Bronchial epithelial cell (primary cell): ENCODE data around the gene TNS3. TPM values are rescaled to one million over a fixed set of nuclear protein-coding genes. Genes with fewer than 3 reads are reported as not detected.

Experiments
- DNase-seq: peaks from one replicate; pipeline ENCODE4 v3.0.0-alpha.2; 2010; ENCODE audit warnings: low read depth
- FAIRE-seq: peaks from 2 replicates; lab custom pipeline; 2011; peaks lifted over from hg19 to GRCh38; lab: Jason Lieb, UNC
- H3K27me3 ChIP-seq: 2 replicates; pipeline ENCODE4 v1.5.1; 2011; ENCODE audit warnings: low read length; ENCODE audit not compliant: control insufficient read depth, insufficient read depth
- H3K36me3 ChIP-seq: 2 replicates; pipeline ENCODE4 v1.5.1; 2011; ENCODE audit warnings: low read length; ENCODE audit not compliant: control insufficient read depth, insufficient read depth
- H3K4me3 ChIP-seq: 2 replicates; pipeline ENCODE4 v1.5.1; 2011; ENCODE audit warnings: mild to moderate bottlenecking, low read depth, low read length, control low read depth
- total RNA-seq: library from RNA; depleted of rRNA; stranded (reverse); fragments of >200 nt; gene quantifications from 2 replicates; pipeline ENCODE4 v1.2.1, GENCODE V29; 2014
- TF ChIP-seq, protein P1 (sequence below): IDR thresholded peaks from 2 replicates; pipeline ENCODE4 v1.5.1; 2011; ENCODE audit warnings: mild to moderate bottlenecking, moderate library complexity, low read length, control low read depth, inconsistent platforms; ENCODE audit not compliant: insufficient read depth, severe bottlenecking

Gene TNS3
- total RNA-seq, 1 donor from 2014 or later = 2.6 TPM

DNA sequence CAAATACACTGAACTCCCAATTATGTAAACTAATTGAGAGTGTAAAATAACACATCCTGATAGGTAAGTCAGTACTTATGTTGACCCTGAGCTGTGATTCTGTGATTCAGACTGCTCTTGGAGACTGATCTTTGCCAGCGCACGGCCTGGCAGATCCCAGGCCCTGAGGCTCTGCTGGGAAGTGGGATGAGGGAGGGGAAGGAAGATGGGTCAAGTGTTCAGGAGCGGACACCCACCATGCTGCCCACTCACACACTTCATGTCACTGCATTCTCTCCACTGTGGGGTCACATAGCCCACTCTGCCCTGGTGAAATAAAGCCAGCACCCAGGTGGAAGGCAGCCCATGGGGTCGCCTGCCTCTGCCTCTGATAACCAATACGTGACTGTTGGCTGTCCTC is 226.2 kb downstream of the TNS3 start:
- TF ChIP-seq, protein P1, sequence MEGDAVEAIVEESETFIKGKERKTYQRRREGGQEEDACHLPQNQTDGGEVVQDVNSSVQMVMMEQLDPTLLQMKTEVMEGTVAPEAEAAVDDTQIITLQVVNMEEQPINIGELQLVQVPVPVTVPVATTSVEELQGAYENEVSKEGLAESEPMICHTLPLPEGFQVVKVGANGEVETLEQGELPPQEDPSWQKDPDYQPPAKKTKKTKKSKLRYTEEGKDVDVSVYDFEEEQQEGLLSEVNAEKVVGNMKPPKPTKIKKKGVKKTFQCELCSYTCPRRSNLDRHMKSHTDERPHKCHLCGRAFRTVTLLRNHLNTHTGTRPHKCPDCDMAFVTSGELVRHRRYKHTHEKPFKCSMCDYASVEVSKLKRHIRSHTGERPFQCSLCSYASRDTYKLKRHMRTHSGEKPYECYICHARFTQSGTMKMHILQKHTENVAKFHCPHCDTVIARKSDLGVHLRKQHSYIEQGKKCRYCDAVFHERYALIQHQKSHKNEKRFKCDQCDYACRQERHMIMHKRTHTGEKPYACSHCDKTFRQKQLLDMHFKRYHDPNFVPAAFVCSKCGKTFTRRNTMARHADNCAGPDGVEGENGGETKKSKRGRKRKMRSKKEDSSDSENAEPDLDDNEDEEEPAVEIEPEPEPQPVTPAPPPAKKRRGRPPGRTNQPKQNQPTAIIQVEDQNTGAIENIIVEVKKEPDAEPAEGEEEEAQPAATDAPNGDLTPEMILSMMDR = no peak
- Histone ChIP-seq H3K36me3 (no peaks in the 10 kb centered on the region), H3K27me3 (no peaks in the 10 kb centered on the region), H3K4me3 (no peak overlapping the region)
- peak; percentile 59 for DNase-seq
- no peak for FAIRE-seq

DNA sequence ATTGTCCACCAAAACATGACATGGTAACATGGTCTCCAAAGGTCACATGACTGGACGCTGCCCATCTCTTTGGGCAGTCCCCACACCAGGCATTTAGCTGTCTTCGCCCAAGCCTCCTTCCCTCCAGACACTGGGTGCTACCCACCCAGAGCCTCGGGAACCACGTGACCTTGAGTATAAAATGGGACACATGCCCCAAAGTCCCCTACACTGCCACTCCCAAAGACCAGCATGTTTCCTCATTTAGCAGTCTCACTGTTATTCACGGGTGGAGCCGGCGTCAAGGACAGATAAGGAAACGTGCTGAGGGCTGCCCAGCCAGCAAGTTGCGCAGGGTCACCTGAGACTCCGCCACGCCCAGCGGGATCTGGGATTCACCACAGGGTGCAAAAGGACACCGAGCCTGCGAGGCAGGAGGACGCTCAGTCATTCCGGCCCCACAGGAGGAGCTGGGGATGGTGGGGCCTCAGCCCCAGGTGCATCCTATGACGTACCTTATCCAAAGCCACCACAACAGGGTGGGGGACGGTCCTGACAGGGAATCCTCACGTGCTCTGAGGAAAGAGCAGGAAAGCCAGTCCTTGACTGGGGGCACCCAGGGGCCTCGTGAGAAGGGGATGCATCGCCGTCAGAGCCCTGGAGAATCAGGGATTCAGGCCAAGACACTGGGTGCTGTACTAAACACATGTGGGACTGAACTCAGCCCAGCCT is 226.9 kb downstream of the TNS3 start:
- Histone ChIP-seq H3K4me3 (no peak overlapping the region), H3K27me3 (no peaks in the 10 kb centered on the region), H3K36me3 (no peaks in the 10 kb centered on the region)
- FAIRE-seq = no peak
- DNase-seq = no peak
- TF ChIP-seq, protein P1 = no peak

DNA sequence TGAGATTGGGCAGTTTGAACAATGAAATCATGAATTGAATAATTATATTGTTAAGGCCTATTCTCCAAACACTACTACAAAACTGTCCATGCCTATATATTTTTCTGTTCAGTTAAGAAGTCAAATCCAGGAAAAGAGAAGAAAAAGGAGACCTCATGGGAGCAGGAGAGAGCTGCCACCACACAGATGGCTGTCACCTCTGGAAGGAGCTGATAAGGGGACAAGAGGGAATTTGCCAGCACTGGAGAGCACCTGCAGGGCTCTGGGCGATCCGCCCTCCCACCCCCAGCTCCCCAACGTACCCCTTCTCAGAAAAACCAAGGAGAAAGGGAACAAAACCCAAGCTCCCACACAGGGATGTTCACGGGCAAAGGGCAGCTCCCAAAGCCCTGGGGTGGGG is 227.8 kb downstream of the TNS3 start:
- H3K36me3 ChIP-seq = no peaks in the 10 kb centered on the region
- TF ChIP-seq, protein P1 = no peak
- FAIRE-seq (no peak), DNase-seq (no peak)
- no peak overlapping the region for H3K4me3 ChIP-seq
- no peaks in the 10 kb centered on the region for H3K27me3 ChIP-seq

- no peaks in the 10 kb centered on the region for H3K36me3 ChIP-seq
- H3K4me3 ChIP-seq = no peak overlapping the region
- H3K27me3 ChIP-seq = no peaks in the 10 kb centered on the region
- FAIRE-seq = no peak
- DNase-seq = no peak
- TF ChIP-seq, protein P1 = no peak
Measured at GRCh38 chr7:47352394-47352968, 229.4 kb downstream of the TNS3 start.

GRCh38 chr7:47351233-47352154 is 230.4 kb downstream of the TNS3 start:
- H3K4me3 ChIP-seq = no peak overlapping the region
- TF ChIP-seq, protein P1 = no peak
- no peaks in the 10 kb centered on the region for H3K27me3 ChIP-seq
- FAIRE-seq (no peak), DNase-seq (no peak)
- H3K36me3 ChIP-seq = no peaks in the 10 kb centered on the region
